ENCODE measurements around the gene CACFD1.

GRCh38 chr9:133445293-133445969, 14.3 kb upstream of the CACFD1 start:
- TF ChIP-seq CTCF (IDR thresholded peaks at IDR 0.05): no peak
- no peak for TF ChIP-seq POLR2A (IDR thresholded peaks at IDR 0.05)

All from testis (tissue), 2 donors.